B cell (primary cell): ENCODE data around the gene HNF1B.

Experiments used
- CTCF ChIP-seq: fragments of 200-600 bp; IDR thresholded peaks from one replicate; pipeline ENCODE4 v1.8.0; 2022; ENCODE audit warnings: antibody characterized with exemption, mild to moderate bottlenecking
- EZH2 ChIP-seq: IDR thresholded peaks from 2 replicates; pipeline ENCODE4 v1.6.1; 2012; ENCODE audit warnings: borderline replicate concordance, low read depth, mild to moderate bottlenecking, moderate library complexity, low read length; ENCODE audit not compliant: insufficient read depth, poor library complexity, severe bottlenecking

GRCh38 chr17:37713028-37713431 is 31.8 kb downstream of the HNF1B start:
- TF ChIP-seq EZH2 (no peak), CTCF (no peak)
